Iris pigment epithelial cell (primary cell): ENCODE results near the gene CDC37.
"Not testable (repeated sequence)": the region's sequence is repeated elsewhere in the genome, so short reads cannot be mapped to it uniquely, and the experiment has no call there.

Source experiments
- DNase-seq: peaks from one replicate; pipeline ENCODE4 v3.0.0-alpha.2; 2011; ENCODE audit warnings: low read depth

CDC37 gene

DNA sequence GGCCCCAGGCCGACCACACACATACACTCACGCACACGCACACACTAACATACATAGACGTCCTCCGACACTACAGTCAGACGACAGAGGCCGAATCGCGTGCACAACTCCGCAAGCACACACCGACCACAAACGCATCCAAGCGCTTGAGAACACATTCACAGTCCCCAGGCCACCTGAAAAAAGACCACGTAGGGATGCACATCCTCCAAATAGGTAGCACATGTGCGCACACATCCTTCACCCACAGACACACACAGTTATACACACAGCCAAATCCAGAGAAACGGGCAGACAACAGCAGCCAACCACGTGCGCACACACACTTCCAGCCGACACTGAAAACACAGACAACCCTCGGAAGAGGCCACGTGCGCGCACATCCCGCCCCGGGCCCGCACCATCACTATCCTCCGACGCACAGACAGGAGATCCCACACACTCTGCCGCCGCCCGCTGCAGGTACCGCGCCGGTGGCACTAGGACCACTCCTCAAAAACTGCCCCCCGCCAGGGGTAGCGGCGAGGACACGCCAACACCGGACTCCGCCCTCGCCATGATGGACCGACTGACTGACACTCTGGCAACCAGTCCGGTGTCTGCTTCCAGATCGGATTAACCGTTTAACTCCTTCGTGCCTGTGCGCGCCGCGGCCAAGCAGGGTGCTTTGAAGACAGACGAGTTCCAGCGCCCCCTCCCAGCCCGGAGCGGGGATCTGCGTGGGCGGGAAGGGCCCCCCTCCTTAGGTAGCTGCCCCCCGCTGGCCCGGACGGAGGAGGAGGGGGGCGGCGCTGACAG lies 16.5 kb upstream of the CDC37 start:
- peak; percentile 92 for DNase-seq

DNA sequence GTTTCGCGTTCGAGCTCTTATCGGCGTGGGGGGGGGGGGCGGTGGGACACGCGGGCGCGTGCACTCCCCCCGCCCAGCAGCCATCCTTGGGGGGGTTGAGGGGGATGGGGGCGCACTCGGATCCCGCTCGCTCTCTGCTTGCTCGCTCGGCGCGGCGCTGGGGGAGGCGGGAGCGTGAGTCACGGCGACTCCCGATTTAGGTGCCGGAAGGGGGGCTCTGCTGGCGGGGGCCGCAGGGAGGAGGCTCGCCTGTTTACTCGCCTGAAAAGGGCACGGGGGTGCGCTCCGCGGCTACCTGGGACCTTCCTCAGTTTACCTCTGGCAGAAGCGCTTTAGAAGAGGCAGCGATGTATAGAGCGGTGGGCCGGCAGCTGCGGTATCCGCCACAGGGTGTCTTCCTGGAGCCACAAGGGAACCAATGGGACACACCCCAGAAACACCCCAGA lies 15.9 kb upstream of the CDC37 start:
- DNase-seq: no peak

GRCh38 chr19:10418485-10419199 lies 15.3 kb upstream of the CDC37 start:
- no peak for DNase-seq

DNA sequence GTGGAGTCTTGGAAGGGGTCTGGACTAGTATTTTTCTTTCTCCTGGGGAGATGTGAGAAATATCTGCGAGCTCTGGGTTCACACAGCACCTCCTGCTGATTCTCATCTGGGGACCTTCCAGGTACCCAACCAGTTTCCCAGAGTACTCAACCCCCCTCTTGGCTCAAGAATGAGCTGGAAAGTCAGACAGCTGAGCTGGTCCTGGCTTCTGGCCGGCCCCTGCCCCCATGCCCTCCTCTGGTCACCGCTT lies 14.8 kb upstream of the CDC37 start:
- no peak for DNase-seq

DNA sequence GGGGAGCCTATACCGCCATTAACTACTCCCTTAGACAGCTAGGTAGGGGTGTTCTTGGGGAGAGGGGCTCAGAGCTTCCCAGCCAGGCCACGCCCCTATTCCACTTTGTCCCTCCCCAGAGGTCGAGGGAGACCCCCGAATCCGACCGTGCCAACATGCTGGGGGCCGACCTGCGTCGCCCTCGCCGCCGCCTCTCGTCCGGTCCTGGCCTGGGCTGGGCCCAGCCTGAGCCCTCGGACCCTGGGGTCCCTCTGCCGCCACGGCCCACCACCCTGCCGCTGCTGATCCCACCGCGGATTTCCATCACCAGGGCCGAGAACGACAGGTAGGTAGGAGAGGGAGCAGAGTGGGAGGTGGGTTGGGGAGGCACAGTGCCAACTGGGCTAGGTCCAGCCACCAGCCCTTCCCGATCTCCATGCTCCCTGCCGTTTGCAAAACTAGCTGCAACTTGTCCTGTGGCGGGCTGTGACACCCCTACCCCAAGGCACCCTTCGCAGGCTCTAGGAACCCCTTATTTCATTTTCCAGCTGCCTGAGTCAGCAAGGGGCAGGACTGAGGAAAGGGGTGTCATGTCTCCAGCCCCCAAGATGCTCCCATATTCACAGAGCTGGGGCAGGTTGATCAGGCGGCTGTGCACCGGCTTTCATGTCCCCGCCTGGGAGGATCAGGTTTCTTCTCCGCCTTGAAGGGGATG lies 14.3 kb upstream of the CDC37 start:
- DNase-seq: no peak

DNA sequence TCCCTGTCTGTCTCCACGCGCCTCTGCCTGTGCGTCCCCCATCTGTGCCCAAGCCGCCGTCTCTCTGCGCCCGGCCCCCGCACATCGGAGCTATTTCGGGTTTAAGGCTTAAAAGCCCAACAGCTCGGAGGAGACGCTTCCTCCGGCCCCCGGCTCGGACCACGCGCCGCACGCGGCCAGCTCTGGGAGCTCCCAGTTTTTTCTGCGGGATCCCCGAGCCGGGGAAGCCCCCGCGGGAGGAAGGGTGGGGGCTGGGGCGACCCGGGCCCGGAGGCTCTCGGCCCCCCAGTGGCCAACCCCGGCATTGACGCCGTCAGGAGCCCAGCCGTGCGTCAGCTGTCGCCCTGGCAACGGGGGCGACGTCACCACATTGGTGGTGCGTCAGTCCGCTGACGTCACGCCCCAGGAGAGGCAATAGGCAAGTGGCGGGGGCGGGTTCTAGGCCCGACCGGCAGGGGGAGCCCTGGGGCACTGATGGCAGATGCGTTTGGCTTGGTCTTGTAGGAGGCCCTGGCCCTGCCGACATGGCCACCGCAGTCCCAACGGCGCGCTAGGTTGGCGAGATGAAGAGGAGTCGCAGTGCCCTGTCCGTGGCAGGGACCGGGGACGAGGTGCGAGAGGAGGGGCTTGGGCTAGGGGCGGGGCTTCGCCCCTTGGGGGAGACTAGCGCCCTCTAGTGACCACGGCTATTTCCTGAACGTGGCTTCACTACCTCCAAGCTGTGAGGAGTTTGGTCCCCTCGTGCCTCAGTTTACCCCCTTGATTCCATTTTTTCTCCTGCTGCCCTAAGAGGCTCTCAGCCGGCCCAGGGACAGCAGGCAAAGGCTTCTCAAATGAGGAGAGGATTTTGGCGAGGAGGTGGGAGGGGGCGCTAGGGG lies 13.3 kb upstream of the CDC37 start:
- peak; percentile 82 for DNase-seq

- DNase-seq: no peak
Measured at GRCh38 chr19:10416083-10416379, 12.7 kb upstream of the CDC37 start.

GRCh38 chr19:10412257-10412977 lies 9.1 kb upstream of the CDC37 start:
- DNase-seq: no peak

GRCh38 chr19:10411224-10411623 lies 7.9 kb upstream of the CDC37 start:
- not testable (repeated sequence) for DNase-seq

DNA sequence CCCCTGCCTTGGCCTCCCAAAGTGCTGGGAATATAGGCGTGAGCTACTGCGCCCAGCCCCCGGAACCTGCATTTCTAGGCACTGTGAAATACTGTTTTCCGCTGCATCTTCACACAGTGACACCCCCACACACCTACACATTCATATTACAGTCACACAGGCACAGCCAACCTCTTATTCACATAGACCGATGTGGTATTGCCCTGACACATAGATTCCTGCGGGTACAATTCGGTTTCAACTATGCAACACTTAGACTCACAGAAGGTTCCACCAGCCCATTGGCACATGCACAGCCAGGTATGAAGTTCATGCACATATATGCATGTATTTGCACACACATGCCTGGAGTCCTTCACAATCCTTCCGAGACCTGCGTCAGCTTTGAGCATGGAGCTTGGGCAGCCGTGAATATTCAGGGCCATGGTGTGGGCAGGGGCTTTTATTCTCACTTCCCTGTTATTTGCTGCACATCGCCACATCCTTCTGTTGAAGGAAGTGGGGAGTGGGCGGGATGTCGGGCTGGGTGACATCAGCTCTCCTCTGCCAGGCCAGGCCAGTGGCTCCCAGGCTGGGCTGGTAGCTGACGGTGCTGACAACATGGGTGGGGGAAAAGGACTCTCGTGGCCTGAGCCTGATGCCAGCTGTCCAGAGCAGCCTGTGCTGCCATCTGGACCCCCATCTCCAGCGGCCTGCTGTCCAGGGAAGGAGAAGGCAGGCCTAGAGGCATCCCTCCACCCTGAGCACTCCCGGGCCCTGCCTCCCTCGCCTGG lies 5.4 kb upstream of the CDC37 start:
- no peak for DNase-seq

DNA sequence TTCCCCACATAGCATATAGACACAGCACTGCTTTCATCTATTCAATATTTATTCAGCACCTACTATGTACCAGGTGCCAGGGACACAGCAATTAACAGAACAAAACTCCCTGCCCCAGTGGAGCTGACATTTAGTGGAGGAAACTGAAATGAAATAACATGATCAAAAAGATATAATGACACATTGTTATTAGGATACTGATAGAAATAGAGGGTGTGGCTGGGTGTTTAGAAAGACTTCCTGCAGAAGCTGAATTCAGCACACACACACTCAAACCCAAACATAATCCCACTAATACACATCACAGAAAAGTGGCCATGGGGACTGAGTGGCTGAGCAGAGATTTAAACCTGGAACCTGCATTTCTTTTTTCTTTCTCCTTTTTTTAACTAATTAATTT lies 3.8 kb upstream of the CDC37 start:
- no peak for DNase-seq

GRCh38 chr19:10406191-10406590 lies 2.8 kb upstream of the CDC37 start:
- no peak for DNase-seq

DNA sequence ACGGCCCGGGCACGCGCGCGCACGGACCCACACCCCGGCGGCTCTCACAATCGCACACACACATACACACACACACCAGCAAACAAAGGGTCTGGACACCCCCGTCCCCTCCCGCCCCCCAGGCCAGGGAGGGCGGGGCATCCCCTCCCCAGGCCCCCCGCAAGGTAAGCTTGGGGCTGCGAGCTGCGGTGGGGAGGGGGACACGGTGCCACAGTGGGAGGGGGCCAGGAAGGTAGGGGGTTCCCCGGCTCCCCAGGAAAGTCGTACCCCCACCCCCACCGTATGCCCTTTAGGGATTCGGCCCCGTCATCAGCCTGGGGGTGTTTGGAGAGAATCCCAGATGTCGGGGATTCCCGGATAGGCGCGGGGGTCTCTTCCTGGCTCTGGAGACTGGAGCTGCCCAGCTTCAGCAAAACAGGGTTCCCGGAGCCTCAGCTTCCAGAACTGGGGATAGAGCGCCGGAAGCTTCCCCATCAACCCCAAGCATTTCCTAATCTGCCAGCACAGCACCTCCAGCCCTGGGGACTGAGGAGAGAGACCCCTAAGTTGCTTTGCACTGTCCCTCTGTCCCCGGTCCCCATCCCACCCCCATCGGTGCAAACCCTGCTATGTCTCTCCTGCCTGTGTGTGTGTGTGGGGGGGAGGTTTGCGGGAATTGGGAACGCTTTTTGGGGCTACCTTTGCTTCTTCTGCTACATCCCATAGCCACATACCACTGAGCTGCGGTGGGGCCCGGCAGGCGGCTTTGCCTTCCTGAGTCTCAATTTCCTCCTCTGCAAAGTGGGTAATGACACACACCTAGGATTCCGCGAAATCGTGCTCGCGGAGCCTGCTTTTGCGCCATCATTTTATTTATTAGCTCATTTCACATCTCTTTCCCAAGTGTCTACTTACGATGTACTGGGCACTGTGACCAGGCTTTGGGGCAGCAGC lies 1.8 kb upstream of the CDC37 start:
- DNase-seq: no peak

- DNase-seq: peak; percentile 38
Measured at GRCh38 chr19:10402441-10403038, 802 bp downstream of the CDC37 start.

GRCh38 chr19:10399878-10400277 lies 3.5 kb downstream of the CDC37 start:
- no peak for DNase-seq

DNA sequence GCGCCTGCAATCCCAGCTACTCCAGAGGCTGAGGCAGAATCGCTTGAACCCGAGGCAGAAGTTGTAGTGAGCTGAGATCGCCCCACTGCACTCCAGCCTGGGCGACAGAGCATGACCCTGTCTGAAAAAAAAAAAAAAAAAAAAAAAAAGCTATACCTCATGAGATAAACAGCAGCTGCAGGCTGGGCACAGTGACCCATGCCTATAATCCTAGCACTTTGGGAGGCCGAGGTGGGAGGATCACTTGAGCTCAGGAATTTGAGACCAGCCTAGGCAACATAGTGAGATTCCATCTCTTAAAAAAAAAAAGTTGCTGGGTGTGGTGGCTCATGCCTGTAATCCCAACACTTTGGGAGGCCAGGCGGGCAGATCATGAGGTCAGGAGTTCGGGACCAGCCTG lies 4.0 kb downstream of the CDC37 start:
- DNase-seq: not testable (repeated sequence)

GRCh38 chr19:10398819-10399218 lies 4.5 kb downstream of the CDC37 start:
- no peak for DNase-seq

DNA sequence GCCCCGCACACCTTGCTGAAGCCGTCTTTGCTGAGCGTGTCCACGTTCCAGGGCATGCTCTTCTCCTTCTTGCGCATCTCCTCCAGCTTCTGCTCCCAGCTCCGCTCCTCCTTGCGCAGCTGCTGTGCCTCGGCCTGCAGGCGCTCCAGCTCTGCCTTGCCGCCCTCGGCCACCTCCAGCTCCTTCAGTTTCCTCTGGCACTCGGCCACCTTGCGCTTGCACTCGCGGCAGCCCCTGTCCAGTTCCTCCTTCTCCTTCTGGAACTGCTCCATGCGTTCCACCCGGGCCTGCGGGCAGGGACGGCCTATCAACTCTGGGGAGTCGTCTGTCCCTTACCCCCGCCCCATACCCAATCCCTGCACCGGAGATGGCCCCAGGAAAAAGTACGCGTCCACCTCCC lies 7.4 kb downstream of the CDC37 start:
- no peak for DNase-seq

GRCh38 chr19:10395436-10395835 lies 7.9 kb downstream of the CDC37 start:
- DNase-seq: no peak
